GM23248 (cell line): ENCODE measurements around the gene BCL7B.
"Not testable (repeated sequence)": the region's sequence is repeated elsewhere in the genome, so short reads cannot be mapped to it uniquely, and the experiment has no call there.

Source experiments
- EZH2 ChIP-seq: fragments of 200-600 bp; sonication (generic); IDR thresholded peaks from 2 replicates; pipeline ENCODE4 v1.6.1; 2018; ENCODE audit warnings: antibody characterized with exemption, mild to moderate bottlenecking; ENCODE audit not compliant: insufficient read depth, poor library complexity, severe bottlenecking
- EZH2phosphoT487 ChIP-seq: fragments of 200-600 bp; sonication (generic); IDR thresholded peaks from 2 replicates; pipeline ENCODE4 v1.6.1; 2018; ENCODE audit warnings: antibody characterized with exemption, moderate library complexity, mild to moderate bottlenecking, low read depth; ENCODE audit not compliant: insufficient read depth

GRCh38 chr7:73538510-73538909 is 19.0 kb downstream of the BCL7B start:
- not testable (repeated sequence) for TF ChIP-seq EZH2, EZH2phosphoT487
